SU-DHL-6 (cell line): ENCODE measurements around the gene RANBP17.
"Not testable (repeated sequence)": the region's sequence is repeated elsewhere in the genome, so short reads cannot be mapped to it uniquely, and the experiment has no call there.

Experiments used
- CTCF ChIP-seq: fragments of 200-600 bp; sonication (generic); IDR thresholded peaks from one replicate; pipeline ENCODE4 v1.5.1; 2017; ENCODE audit warnings: antibody characterized with exemption, mild to moderate bottlenecking, low read length, moderate library complexity; ENCODE audit not compliant: insufficient read depth, poor library complexity, severe bottlenecking
- EZH2phosphoT487 ChIP-seq: fragments of 200-600 bp; sonication (generic), shearing (Covaris generic); conservative IDR thresholded peaks from 2 replicates; pipeline ENCODE4 v1.6.1; 2018; ENCODE audit warnings: mild to moderate bottlenecking, antibody characterized with exemption, low read length, moderate library complexity, mixed read lengths

GRCh38 chr5:170980261-170980660, 118.4 kb downstream of the RANBP17 start:
- TF ChIP-seq CTCF, EZH2phosphoT487: not testable (repeated sequence)
